ENCODE measurements around the gene OR1Q1.
"Not testable (repeated sequence)": the region's sequence is repeated elsewhere in the genome, so short reads cannot be mapped to it uniquely, and the experiment has no call there.

The OR1Q1 gene

GRCh38 chr9:122614362-122614761 lies at the start of gene OR1Q1:
Gene OR1Q1 (plus strand): TSS chr9:122614738. CDS start chr9:122614738, 0 bp downstream.
- DNase-seq (ENCODE audit: low spot score): no peak

GRCh38 chr9:122567901-122568300 lies 46.6 kb upstream of the OR1Q1 start:
- DNase-seq (ENCODE audit: low spot score): no peak

- no peak for DNase-seq (ENCODE audit: low spot score)
Measured at GRCh38 chr9:122572456-122572855, 42.1 kb upstream of the OR1Q1 start.

- DNase-seq (ENCODE audit: low spot score): no peak
Measured at GRCh38 chr9:122579874-122580273, 34.7 kb upstream of the OR1Q1 start.

- no peak for DNase-seq (ENCODE audit: low spot score)
Measured at GRCh38 chr9:122580360-122580759, 34.2 kb upstream of the OR1Q1 start.

GRCh38 chr9:122583284-122583683 lies 31.3 kb upstream of the OR1Q1 start, which contains the start of gene OR1L8:
Gene OR1L8 (minus strand): TSS chr9:122583384. CDS start chr9:122568477, 14,907 bp downstream.
- not testable (repeated sequence) for DNase-seq (ENCODE audit: low spot score)

GRCh38 chr9:122605691-122606090 lies 8.8 kb upstream of the OR1Q1 start:
- no peak for DNase-seq (ENCODE audit: low spot score)

- DNase-seq (ENCODE audit: low spot score): no peak
Measured at GRCh38 chr9:122606587-122606986, 8.0 kb upstream of the OR1Q1 start.

- no peak for DNase-seq (ENCODE audit: low spot score)
Measured at GRCh38 chr9:122609804-122610203, 4.7 kb upstream of the OR1Q1 start.

- no peak for DNase-seq (ENCODE audit: low spot score)
Measured at GRCh38 chr9:122619996-122620395, 5.5 kb downstream of the OR1Q1 start.

GRCh38 chr9:122642226-122642625 lies 27.7 kb downstream of the OR1Q1 start:
- DNase-seq (ENCODE audit: low spot score): peak; percentile 23

GRCh38 chr9:122656378-122656777 lies 41.8 kb downstream of the OR1Q1 start:
- no peak for DNase-seq (ENCODE audit: low spot score)

GRCh38 chr9:122657527-122657926 lies 43.0 kb downstream of the OR1Q1 start, which contains the start of gene OR1B1:
Gene OR1B1 (minus strand): TSS chr9:122657627.
- DNase-seq (ENCODE audit: low spot score): no peak

GRCh38 chr9:122661416-122661815 lies 46.9 kb downstream of the OR1Q1 start, which contains the start of gene OR1L1:
Gene OR1L1 (plus strand): TSS chr9:122661716. CDS start chr9:122661716, 0 bp downstream.
- no peak for DNase-seq (ENCODE audit: low spot score)
